Activated naive CD8-positive, alpha-beta T cell treated with anti-CD3 and anti-CD28 coated beads for 36 hours (primary cell): ENCODE results near the gene FAM181B. TPM values are rescaled to one million over a fixed set of nuclear protein-coding genes. Genes with fewer than 3 reads are reported as not detected.

Experiments
- DNase-seq: peaks from one replicate; pipeline ENCODE4 v3.0.0; 2021
- H3K27ac Mint-ChIP-seq: one replicate; pipeline ENCODE4 v1.8.0; 2022; ENCODE audit warnings: mild to moderate bottlenecking, moderate library complexity, mixed read lengths
- H3K27me3 Mint-ChIP-seq: one replicate; pipeline ENCODE4 v1.8.0; 2022; ENCODE audit warnings: mild to moderate bottlenecking, mixed read lengths
- H3K36me3 Mint-ChIP-seq: one replicate; pipeline ENCODE4 v1.8.0; 2021; ENCODE audit warnings: mild to moderate bottlenecking, mixed read lengths
- H3K4me1 Mint-ChIP-seq: one replicate; pipeline ENCODE4 v1.8.0; 2021; ENCODE audit warnings: mixed read lengths
- H3K4me3 Mint-ChIP-seq: one replicate; pipeline ENCODE4 v1.8.0; 2022; ENCODE audit warnings: mild to moderate bottlenecking, moderate library complexity, mixed read lengths
- H3K9me3 Mint-ChIP-seq: one replicate; pipeline ENCODE4 v1.8.0; 2022; ENCODE audit warnings: mixed read lengths
- total RNA-seq, 2 experiments: library from RNA; stranded (reverse); gene quantifications; one replicate each; pipeline ENCODE4 v1.2.3, GENCODE V29; 2021

Gene FAM181B
- total RNA-seq, 2 experiments from 2014 or later = not detected

GRCh38 chr11:82753921-82754320 lies 20.3 kb upstream of the FAM181B start:
- H3K27me3 Mint-ChIP-seq = no peaks in the 10 kb centered on the region
- no peak overlapping the region for H3K27ac Mint-ChIP-seq
- no peaks in the 10 kb centered on the region for H3K36me3 Mint-ChIP-seq
- DNase-seq = no peak
- no peak overlapping the region for H3K4me3 Mint-ChIP-seq
- H3K4me1 Mint-ChIP-seq = peaks cover 37% of the 10 kb centered on the region
- H3K9me3 Mint-ChIP-seq = peaks cover 1% of the 10 kb centered on the region

- no peaks in the 10 kb centered on the region for H3K27me3 Mint-ChIP-seq
- no peaks in the 10 kb centered on the region for H3K36me3 Mint-ChIP-seq
- peaks cover 32% of the 10 kb centered on the region for H3K4me1 Mint-ChIP-seq
- DNase-seq = no peak
- no peak overlapping the region for H3K4me3 Mint-ChIP-seq
- no peak overlapping the region for H3K27ac Mint-ChIP-seq
- H3K9me3 Mint-ChIP-seq = peaks cover 1% of the 10 kb centered on the region
Measured at GRCh38 chr11:82752801-82753200, 19.1 kb upstream of the FAM181B start.

GRCh38 chr11:82750643-82751139 lies 17.0 kb upstream of the FAM181B start:
- Mint-ChIP-seq H3K9me3 (peaks cover 3% of the 10 kb centered on the region), H3K27ac (no peak overlapping the region), H3K36me3 (no peaks in the 10 kb centered on the region), H3K27me3 (no peaks in the 10 kb centered on the region), H3K4me1 (peaks cover 18% of the 10 kb centered on the region), H3K4me3 (no peak overlapping the region)
- DNase-seq = peak; percentile 29

GRCh38 chr11:82747471-82747870 lies 13.8 kb upstream of the FAM181B start:
- Mint-ChIP-seq H3K27ac (no peak overlapping the region), H3K4me3 (no peak overlapping the region), H3K36me3 (no peaks in the 10 kb centered on the region), H3K27me3 (no peaks in the 10 kb centered on the region), H3K9me3 (peaks cover 3% of the 10 kb centered on the region), H3K4me1 (peaks cover 18% of the 10 kb centered on the region)
- no peak for DNase-seq

GRCh38 chr11:82738091-82738490 lies 4.4 kb upstream of the FAM181B start:
- Mint-ChIP-seq H3K4me1 (peaks cover 4% of the 10 kb centered on the region), H3K36me3 (no peaks in the 10 kb centered on the region), H3K27ac (no peak overlapping the region), H3K27me3 (peaks cover 39% of the 10 kb centered on the region), H3K4me3 (no peak overlapping the region), H3K9me3 (peaks cover 2% of the 10 kb centered on the region)
- DNase-seq = no peak

GRCh38 chr11:82734120-82734479 lies 436 bp upstream of the FAM181B start:
- no peak for DNase-seq
- Mint-ChIP-seq H3K27me3 (peaks cover 58% of the 10 kb centered on the region), H3K36me3 (no peaks in the 10 kb centered on the region), H3K4me1 (peaks cover 6% of the 10 kb centered on the region), H3K9me3 (peaks cover 2% of the 10 kb centered on the region), H3K4me3 (peak overlapping the region; percentile 49), H3K27ac (no peak overlapping the region)

- peaks cover 69% of the 10 kb centered on the region for H3K27me3 Mint-ChIP-seq
- peaks cover 2% of the 10 kb centered on the region for H3K9me3 Mint-ChIP-seq
- H3K36me3 Mint-ChIP-seq = no peaks in the 10 kb centered on the region
- peak; percentile 24 for DNase-seq
- H3K4me3 Mint-ChIP-seq = peak overlapping the region; percentile 60
- H3K4me1 Mint-ChIP-seq = peaks cover 6% of the 10 kb centered on the region
- H3K27ac Mint-ChIP-seq = no peak overlapping the region
Measured at GRCh38 chr11:82732734-82733443, 775 bp downstream of the FAM181B start.

GRCh38 chr11:82732348-82732733 lies 1.3 kb downstream of the FAM181B start:
- peaks cover 75% of the 10 kb centered on the region for H3K27me3 Mint-ChIP-seq
- DNase-seq = peak; percentile 7
- no peak overlapping the region for H3K4me3 Mint-ChIP-seq
- H3K27ac Mint-ChIP-seq = no peak overlapping the region
- peaks cover 6% of the 10 kb centered on the region for H3K4me1 Mint-ChIP-seq
- peaks cover 2% of the 10 kb centered on the region for H3K9me3 Mint-ChIP-seq
- H3K36me3 Mint-ChIP-seq = no peaks in the 10 kb centered on the region

- Mint-ChIP-seq H3K9me3 (peaks cover 2% of the 10 kb centered on the region), H3K27me3 (peaks cover 80% of the 10 kb centered on the region), H3K4me3 (no peak overlapping the region)
Measured at GRCh38 chr11:82731691-82732277, 1.9 kb downstream of the FAM181B start.

GRCh38 chr11:82730754-82731153 lies 2.9 kb downstream of the FAM181B start:
- no peak overlapping the region for H3K27ac Mint-ChIP-seq
- DNase-seq = no peak
- no peak overlapping the region for H3K4me3 Mint-ChIP-seq
- peaks cover 84% of the 10 kb centered on the region for H3K27me3 Mint-ChIP-seq
- H3K4me1 Mint-ChIP-seq = peaks cover 6% of the 10 kb centered on the region
- H3K36me3 Mint-ChIP-seq = no peaks in the 10 kb centered on the region
- peaks cover 2% of the 10 kb centered on the region for H3K9me3 Mint-ChIP-seq

More at GRCh38 chr11:82731691-82732277, 1.9 kb downstream of the FAM181B start:
- Mint-ChIP-seq H3K36me3 (no peaks in the 10 kb centered on the region), H3K4me1 (peaks cover 6% of the 10 kb centered on the region), H3K27ac (no peak overlapping the region)
- no peak for DNase-seq

GRCh38 chr11:82730286-82730685 lies 3.4 kb downstream of the FAM181B start:
- Mint-ChIP-seq H3K9me3 (peaks cover under 1% of the 10 kb centered on the region), H3K27ac (no peak overlapping the region), H3K36me3 (no peaks in the 10 kb centered on the region), H3K27me3 (peaks cover 80% of the 10 kb centered on the region), H3K4me3 (no peak overlapping the region), H3K4me1 (peaks cover 6% of the 10 kb centered on the region)
- no peak for DNase-seq

GRCh38 chr11:82724026-82724425 lies 9.6 kb downstream of the FAM181B start:
- H3K4me1 Mint-ChIP-seq = no peaks in the 10 kb centered on the region
- DNase-seq = no peak

GRCh38 chr11:82722231-82722630 lies 11.4 kb downstream of the FAM181B start:
- no peak for DNase-seq
- Mint-ChIP-seq H3K4me1 (no peaks in the 10 kb centered on the region), H3K4me3 (no peak overlapping the region), H3K9me3 (no peaks in the 10 kb centered on the region), H3K27ac (no peak overlapping the region), H3K27me3 (peaks cover 16% of the 10 kb centered on the region), H3K36me3 (no peaks in the 10 kb centered on the region)

More at GRCh38 chr11:82724026-82724425, 9.6 kb downstream of the FAM181B start:
- Mint-ChIP-seq H3K9me3 (no peaks in the 10 kb centered on the region), H3K36me3 (no peaks in the 10 kb centered on the region), H3K27ac (no peak overlapping the region), H3K4me3 (no peak overlapping the region), H3K27me3 (peaks cover 33% of the 10 kb centered on the region)

- no peaks in the 10 kb centered on the region for H3K36me3 Mint-ChIP-seq
- no peaks in the 10 kb centered on the region for H3K4me1 Mint-ChIP-seq
- no peak overlapping the region for H3K27ac Mint-ChIP-seq
- peaks cover 3% of the 10 kb centered on the region for H3K27me3 Mint-ChIP-seq
- no peak for DNase-seq
- no peak overlapping the region for H3K4me3 Mint-ChIP-seq
- H3K9me3 Mint-ChIP-seq = no peaks in the 10 kb centered on the region
Measured at GRCh38 chr11:82720267-82721065, 13.2 kb downstream of the FAM181B start.

- H3K36me3 Mint-ChIP-seq = no peaks in the 10 kb centered on the region
- DNase-seq = no peak
Measured at GRCh38 chr11:82719361-82720105, 14.1 kb downstream of the FAM181B start.

More at GRCh38 chr11:82719361-82720105, 14.1 kb downstream of the FAM181B start:
- no peaks in the 10 kb centered on the region for H3K9me3 Mint-ChIP-seq
- no peak overlapping the region for H3K4me3 Mint-ChIP-seq
- no peaks in the 10 kb centered on the region for H3K4me1 Mint-ChIP-seq
- no peak overlapping the region for H3K27ac Mint-ChIP-seq
- peaks cover 3% of the 10 kb centered on the region for H3K27me3 Mint-ChIP-seq
